PC-3 (cell line): Measurements from ENCODE around the gene REEP2. TPM values are rescaled to one million over a fixed set of nuclear protein-coding genes. Genes with fewer than 3 reads are reported as not detected.

Experiments used
- ATAC-seq: fragments of 200-7000 bp; cut with Tn5 transposase; 2 replicates; pipeline ENCODE4 v1.9.1; 2020; ENCODE audit warnings: mild to moderate bottlenecking, moderate library complexity
- BruUV-seq: library from RNA; stranded (reverse); fragments of 400-500 nt; replicated peaks from 2 replicates; lab custom pipeline; 2021; lab: Mats Ljungman, UMichigan
- CTCF ChIA-PET: fragments of 300-600 bp; sonication (Branson Sonifier 250); formaldehyde crosslinking; loops from one replicate; lab custom pipeline; 2022; ENCODE audit warnings: antibody characterized with exemption; lab: Charles Lee
- POLR2A ChIA-PET: fragments of 300-600 bp; sonication (Branson Sonifier 250); formaldehyde crosslinking; loops from one replicate; lab custom pipeline; 2022; ENCODE audit warnings: antibody characterized with exemption; ENCODE audit not compliant: unreplicated experiment; lab: Charles Lee
- DNase-seq: peaks from one replicate; pipeline ENCODE4 v3.0.0-alpha.2; 2015
- H2AFZ ChIP-seq: fragments of 300-600 bp; sonication (generic); 2 replicates; pipeline ENCODE4 v1.6.0; 2016; ENCODE audit warnings: antibody characterized with exemption, low read length
- H3F3A ChIP-seq: fragments of 300-600 bp; sonication (generic); one replicate; pipeline ENCODE4 v1.6.0; 2017; ENCODE audit warnings: antibody characterized with exemption, low read length, control low read depth, mild to moderate bottlenecking; ENCODE audit not compliant: unreplicated experiment
- H3K27ac ChIP-seq: fragments of 300-600 bp; sonication (generic); 2 replicates; pipeline ENCODE4 v1.5.1; 2016; ENCODE audit warnings: mild to moderate bottlenecking, low read length
- H3K27me3 ChIP-seq: fragments of 300-600 bp; sonication (generic); 2 replicates; pipeline ENCODE4 v1.6.1; 2016; ENCODE audit warnings: low read length, mixed read lengths
- H3K36me3 ChIP-seq: fragments of 300-600 bp; sonication (generic); 2 replicates; pipeline ENCODE4 v1.6.1; 2016; ENCODE audit warnings: low read depth, mixed run types, low read length, mixed read lengths
- H3K4me1 ChIP-seq: fragments of 300-600 bp; sonication (generic); 2 replicates; pipeline ENCODE4 v1.5.1; 2016; ENCODE audit warnings: low read length; ENCODE audit not compliant: insufficient read depth
- H3K4me2 ChIP-seq: fragments of 300-600 bp; sonication (generic); 2 replicates; pipeline ENCODE4 v1.6.0; 2016; ENCODE audit warnings: low read length
- H3K4me3 ChIP-seq: fragments of 300-600 bp; sonication (generic); 2 replicates; pipeline ENCODE4 v1.5.1; 2016; ENCODE audit warnings: mild to moderate bottlenecking, low read length, mixed read lengths
- H3K79me2 ChIP-seq: fragments of 300-600 bp; sonication (generic); 2 replicates; pipeline ENCODE4 v1.6.1; 2017; ENCODE audit warnings: low read length, mixed read lengths
- H3K9ac ChIP-seq: fragments of 300-600 bp; sonication (generic); 2 replicates; pipeline ENCODE4 v1.6.0; 2016; ENCODE audit warnings: mild to moderate bottlenecking, low read length
- H3K9me2 ChIP-seq: fragments of 300-600 bp; sonication (generic); replicated peaks from 2 replicates; pipeline ENCODE4 v1.6.1; 2016; ENCODE audit warnings: mixed run types, low read length, mixed read lengths
- H3K9me3 ChIP-seq: fragments of 300-600 bp; sonication (generic); 2 replicates; pipeline ENCODE4 v1.6.1; 2016; ENCODE audit warnings: low read length, mixed read lengths
- H4K20me1 ChIP-seq: fragments of 300-600 bp; sonication (generic); 2 replicates; pipeline ENCODE4 v1.6.1; 2016; ENCODE audit warnings: low read length, mixed read lengths
- EZH2 ChIP-seq: fragments of 300-600 bp; sonication (generic); IDR thresholded peaks from one replicate; pipeline ENCODE4 v1.6.1; 2017; ENCODE audit warnings: antibody characterized with exemption, mild to moderate bottlenecking, low read length; ENCODE audit not compliant: unreplicated experiment
- EZH2phosphoT487 ChIP-seq: fragments of 300-600 bp; sonication (generic); IDR thresholded peaks from 2 replicates; pipeline ENCODE4 v1.6.1; 2018; ENCODE audit warnings: mild to moderate bottlenecking, antibody characterized with exemption, low read length, borderline replicate concordance
- intact Hi-C: fragments of 100-400 bp; cut with micrococcal nuclease; formaldehyde crosslinking; loops from 2 replicates; pipeline ENCODE4 v1.9.0; 2023
- total RNA-seq: library from RNA; depleted of rRNA; stranded (reverse); fragments of >200 nt; gene quantifications from 2 replicates; pipeline ENCODE4 v1.2.3, GENCODE V29; 2014; rRNA removed
- TF ChIP-seq, protein P1 (sequence below): fragments of 300-600 bp; sonication (generic); conservative IDR thresholded peaks from 2 replicates; pipeline ENCODE4 v1.5.1; 2017; ENCODE audit warnings: antibody characterized with exemption, low read depth, mild to moderate bottlenecking, low read length

The REEP2 gene
- total RNA-seq, 1 experiment from 2014 or later, result 2.5 TPM

DNA sequence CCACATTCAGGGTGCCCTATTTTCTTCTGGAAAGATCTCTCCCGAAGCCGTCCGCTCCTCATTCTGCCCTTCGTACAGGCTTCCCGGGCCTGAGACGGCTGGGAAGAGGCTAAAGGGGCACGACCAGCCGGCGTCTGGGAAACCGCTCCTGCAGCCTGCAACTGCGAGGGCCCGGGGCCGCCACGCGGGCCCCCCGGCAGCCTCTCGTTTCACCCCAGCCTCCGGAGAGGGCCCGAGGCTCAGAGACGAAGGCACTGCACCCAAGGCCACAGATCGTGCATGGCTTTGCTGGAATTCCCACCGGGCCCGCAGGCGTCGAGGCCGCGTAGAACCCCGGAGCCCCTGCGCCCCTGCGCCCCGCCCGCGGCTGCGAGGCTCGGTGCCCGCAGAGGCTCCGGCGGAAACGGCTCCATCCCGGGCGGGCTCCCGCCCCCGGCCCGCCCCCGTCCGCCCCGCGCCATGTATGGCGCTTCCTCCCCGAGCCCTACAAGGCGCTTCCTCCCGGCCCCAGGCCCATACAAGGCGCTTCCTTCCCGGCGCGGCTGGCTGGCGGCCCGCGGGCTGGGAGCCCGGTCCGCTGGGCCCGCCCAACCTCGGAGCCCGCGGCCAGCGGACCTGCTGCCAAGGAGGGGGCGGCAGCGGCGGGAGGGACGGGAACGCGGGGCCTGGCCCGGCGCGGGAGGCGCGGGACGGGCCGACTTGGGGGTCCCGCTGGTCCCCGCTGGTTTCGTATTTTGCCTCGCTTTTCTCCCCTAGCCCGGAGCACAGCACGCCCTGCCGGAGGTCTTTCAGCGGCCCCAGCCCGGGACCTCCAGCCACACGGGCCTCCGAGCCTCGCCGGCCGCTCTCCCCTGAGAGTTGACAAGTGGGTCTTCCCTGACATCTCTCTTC lies 53.1 kb downstream of the REEP2 start:
- H3K27me3 ChIP-seq, result peaks cover 23% of the 10 kb centered on the region
- DNase-seq (peak; percentile 81), ATAC-seq (peak; percentile 99)
- no peaks in the 10 kb centered on the region for H3F3A ChIP-seq
- H3K4me1 ChIP-seq, result 0 out of 2 replicates have a peak, but pooled peaks cover 6% of the 10 kb centered on the region
- H3K9ac ChIP-seq, result no peak overlapping the region
- no peaks in the 10 kb centered on the region for H3K79me2 ChIP-seq
- H3K27ac ChIP-seq, result no peak overlapping the region
- H3K9me3 ChIP-seq, result no peaks in the 10 kb centered on the region
- no peaks in the 10 kb centered on the region for H3K36me3 ChIP-seq
- H3K4me2 ChIP-seq, result peak overlapping the region; percentile 93
- ChIA-PET CTCF (no interaction called here), POLR2A (no interaction called here)
- H4K20me1 ChIP-seq, result no peaks in the 10 kb centered on the region
- H2AFZ ChIP-seq, result peak overlapping the region; percentile 86
- H3K9me2 ChIP-seq, result no peaks in the 10 kb centered on the region
- H3K4me3 ChIP-seq, result peak overlapping the region; percentile 63
- no TSS peak for BruUV-seq
- intact Hi-C loops, result loop anchor here (1.0 kb wide), 1 partner anchor 27 kb away; the partner anchor contains the start of gene EGR1
- no peak for TF ChIP-seq EZH2
- no peak for TF ChIP-seq EZH2phosphoT487

DNA sequence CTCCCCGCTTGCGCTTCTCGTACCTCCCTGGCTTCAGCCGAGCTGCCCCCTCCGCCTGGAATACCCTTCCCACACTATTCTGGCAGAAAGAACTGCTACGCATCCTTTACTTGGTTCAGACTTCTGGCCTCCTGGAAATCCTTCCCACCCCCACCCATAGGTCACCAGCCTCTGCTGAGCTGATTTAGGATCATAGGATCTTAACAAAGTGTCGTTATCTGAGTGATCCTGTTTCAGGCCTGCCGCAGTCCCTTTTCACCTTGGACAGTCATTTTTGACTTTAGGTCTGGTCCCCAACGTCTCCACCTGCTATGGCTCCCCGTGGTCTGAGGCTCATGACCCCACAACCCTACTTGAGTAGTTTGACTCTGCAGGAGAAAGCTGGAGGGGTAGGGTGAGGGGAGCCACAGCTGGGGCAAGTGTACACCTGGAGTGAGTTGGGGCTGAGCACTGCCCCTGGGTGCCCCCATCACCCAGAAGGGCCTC lies 53.7 kb downstream of the REEP2 start:
- H3K27me3 ChIP-seq, result peaks cover 23% of the 10 kb centered on the region
- intact Hi-C loops, result loop anchor here (1.0 kb wide), 1 partner anchor 27 kb away; the partner anchor contains the start of gene EGR1
- H3K36me3 ChIP-seq, result no peaks in the 10 kb centered on the region
- no TSS peak for BruUV-seq
- H2AFZ ChIP-seq, result peak overlapping the region; percentile 53
- H4K20me1 ChIP-seq, result no peaks in the 10 kb centered on the region
- ChIA-PET CTCF (interaction anchor here (0.6 kb wide), 1 partner anchor 20 kb away, joined by 8 read pairs; no protein-coding TSS in a partner anchor), POLR2A (no interaction called here)
- no peaks in the 10 kb centered on the region for H3K79me2 ChIP-seq
- no peak overlapping the region for H3K9ac ChIP-seq
- no peak for ATAC-seq
- peak overlapping the region; percentile 93 for H3K4me2 ChIP-seq
- H3K4me3 ChIP-seq, result peak overlapping the region; percentile 62
- H3F3A ChIP-seq, result no peaks in the 10 kb centered on the region
- no peaks in the 10 kb centered on the region for H3K9me3 ChIP-seq
- H3K4me1 ChIP-seq, result 0 out of 2 replicates have a peak, but pooled peaks cover 6% of the 10 kb centered on the region
- H3K9me2 ChIP-seq, result no peaks in the 10 kb centered on the region
- no peak for DNase-seq
- H3K27ac ChIP-seq, result no peak overlapping the region
- TF ChIP-seq, protein P1, sequence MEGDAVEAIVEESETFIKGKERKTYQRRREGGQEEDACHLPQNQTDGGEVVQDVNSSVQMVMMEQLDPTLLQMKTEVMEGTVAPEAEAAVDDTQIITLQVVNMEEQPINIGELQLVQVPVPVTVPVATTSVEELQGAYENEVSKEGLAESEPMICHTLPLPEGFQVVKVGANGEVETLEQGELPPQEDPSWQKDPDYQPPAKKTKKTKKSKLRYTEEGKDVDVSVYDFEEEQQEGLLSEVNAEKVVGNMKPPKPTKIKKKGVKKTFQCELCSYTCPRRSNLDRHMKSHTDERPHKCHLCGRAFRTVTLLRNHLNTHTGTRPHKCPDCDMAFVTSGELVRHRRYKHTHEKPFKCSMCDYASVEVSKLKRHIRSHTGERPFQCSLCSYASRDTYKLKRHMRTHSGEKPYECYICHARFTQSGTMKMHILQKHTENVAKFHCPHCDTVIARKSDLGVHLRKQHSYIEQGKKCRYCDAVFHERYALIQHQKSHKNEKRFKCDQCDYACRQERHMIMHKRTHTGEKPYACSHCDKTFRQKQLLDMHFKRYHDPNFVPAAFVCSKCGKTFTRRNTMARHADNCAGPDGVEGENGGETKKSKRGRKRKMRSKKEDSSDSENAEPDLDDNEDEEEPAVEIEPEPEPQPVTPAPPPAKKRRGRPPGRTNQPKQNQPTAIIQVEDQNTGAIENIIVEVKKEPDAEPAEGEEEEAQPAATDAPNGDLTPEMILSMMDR, result no peak
- no peak for TF ChIP-seq EZH2phosphoT487
- no peak for TF ChIP-seq EZH2

GRCh38 chr5:138495351-138495750 lies 56.5 kb downstream of the REEP2 start:
- 0 out of 2 replicates have a peak, but pooled peaks cover 6% of the 10 kb centered on the region for H3K4me1 ChIP-seq
- no peaks in the 10 kb centered on the region for H3K9me3 ChIP-seq
- H3K4me3 ChIP-seq, result no peak overlapping the region
- ATAC-seq (no peak), DNase-seq (no peak)
- no TSS peak for BruUV-seq
- H4K20me1 ChIP-seq, result no peaks in the 10 kb centered on the region
- no peak overlapping the region for H3K9ac ChIP-seq
- no peak overlapping the region for H3K27ac ChIP-seq
- H3K36me3 ChIP-seq, result no peaks in the 10 kb centered on the region
- H3K79me2 ChIP-seq, result no peaks in the 10 kb centered on the region
- no peak overlapping the region for H2AFZ ChIP-seq
- peaks cover 14% of the 10 kb centered on the region for H3K27me3 ChIP-seq
- POLR2A ChIA-PET, result no interaction called here
- CTCF ChIA-PET, result no interaction called here
- no peak overlapping the region for H3K4me2 ChIP-seq
- intact Hi-C loops, result no loop called here
- no peaks in the 10 kb centered on the region for H3F3A ChIP-seq
- no peaks in the 10 kb centered on the region for H3K9me2 ChIP-seq
- TF ChIP-seq EZH2phosphoT487, result no peak

Other genes starting within 250 kb of the REEP2 start
- gene CDC23, start 225.7 kb upstream of the REEP2 start, total RNA-seq, result 26.1 and 26.7 TPM in 2 replicates
- not detected in 2 replicates for gene GFRA3, start 164.4 kb upstream of the REEP2 start, total RNA-seq
- 13.8 and 14.7 TPM in 2 replicates for gene CDC25C, start 107.3 kb upstream of the REEP2 start, total RNA-seq
- 26.6 and 28.7 TPM in 2 replicates for gene FAM53C, start 100.8 kb upstream of the REEP2 start, total RNA-seq
- 21.7 and 25.6 TPM in 2 replicates for gene KDM3B, start 86.4 kb upstream of the REEP2 start, total RNA-seq
- gene EGR1, start 26.4 kb downstream of the REEP2 start, total RNA-seq, result 1.5 and 1.9 TPM in 2 replicates
- 57.3 and 64.1 TPM in 2 replicates for gene ETF1, start 104.2 kb downstream of the REEP2 start, total RNA-seq
- 346 and 432 TPM in 2 replicates for gene HSPA9, start 136.3 kb downstream of the REEP2 start, total RNA-seq